H1 (cell line): ENCODE data around the gene GNG8. TPM values are rescaled to one million over a fixed set of nuclear protein-coding genes. Genes with fewer than 3 reads are reported as not detected.

Source experiments
- CTCF ChIA-PET: fragments of 300-600 bp; sonication (Branson Sonifier 250); formaldehyde crosslinking; loops from one replicate; lab custom pipeline; 2021; ENCODE audit not compliant: partially characterized antibody; lab: Charles Lee
- POLR2A ChIA-PET: fragments of 300-600 bp; sonication (Branson Sonifier 250); formaldehyde crosslinking; loops from one replicate; lab custom pipeline; 2021; ENCODE audit warnings: inconsistent platforms; ENCODE audit not compliant: partially characterized antibody; lab: Charles Lee
- DNase-seq, 2 experiments: peaks; one replicate each; pipeline versions ENCODE4 v3.0.0 to v3.0.0-alpha.2; 2010 to 2022; ENCODE audit warnings: low spot score in 2 of 2, low read depth in 1 of 2, mixed read lengths in 1 of 2
- FAIRE-seq: peaks from 2 replicates; lab custom pipeline; 2011; peaks lifted over from hg19 to GRCh38; lab: Jason Lieb, UNC
- H2AFZ ChIP-seq: 2 replicates; pipeline ENCODE4 v1.8.1; 2012; ENCODE audit warnings: low read length, inconsistent platforms
- H2AK5ac ChIP-seq: 2 replicates; pipeline ENCODE4 v1.6.1; 2013; ENCODE audit warnings: low read depth, low read length
- H2BK120ac ChIP-seq: replicated peaks from 2 replicates; pipeline ENCODE3; 2013; ENCODE audit warnings: low read depth, low read length, inconsistent platforms
- H2BK12ac ChIP-seq: 2 replicates; pipeline ENCODE4 v1.6.1; 2013; ENCODE audit warnings: low read depth, low read length
- H2BK15ac ChIP-seq: 2 replicates; pipeline ENCODE4 v1.6.1; 2013; ENCODE audit warnings: low read length
- H2BK20ac ChIP-seq: 2 replicates; pipeline ENCODE4 v1.6.1; 2013; ENCODE audit warnings: low read length
- H2BK5ac ChIP-seq: 2 replicates; pipeline ENCODE4 v1.6.1; 2013; ENCODE audit warnings: low read depth, low read length
- H3K14ac ChIP-seq: 2 replicates; pipeline ENCODE4 v1.6.1; 2013; ENCODE audit warnings: inconsistent platforms; ENCODE audit not compliant: insufficient read length
- H3K18ac ChIP-seq: 2 replicates; pipeline ENCODE4 v1.6.1; 2013; ENCODE audit warnings: low read length; ENCODE audit errors: extremely low read depth
- H3K23ac ChIP-seq: 2 replicates; pipeline ENCODE4 v1.6.1; 2013; ENCODE audit warnings: inconsistent platforms; ENCODE audit not compliant: insufficient read length
- H3K23me2 ChIP-seq: 2 replicates; pipeline ENCODE4 v1.6.1; 2013; ENCODE audit warnings: low read depth, low read length
- H3K27ac ChIP-seq: 2 replicates; pipeline ENCODE4 v1.6.1; 2011; ENCODE audit warnings: low read depth, low read length, inconsistent platforms
- H3K27me3 ChIP-seq, 4 experiments: replicated peaks in 1 of 4; 1 replicate in 1 of 4; 2 replicates in 3 of 4; pipeline versions ENCODE4 v1.6.1 to v1.8.1; 2011 to 2013; ENCODE audit warnings: low read length in 3 of 4, mild to moderate bottlenecking in 3 of 4, inconsistent platforms in 2 of 4, mixed read lengths in 2 of 4, moderate library complexity in 1 of 4; ENCODE audit not compliant: control insufficient read depth in 3 of 4, insufficient read depth in 3 of 4; ENCODE audit errors: extremely low read depth in 1 of 4
- H3K36me3 ChIP-seq, 4 experiments: 2 replicates each; pipeline versions ENCODE4 v1.6.1 to v1.8.1; 2011 to 2013; ENCODE audit warnings: mild to moderate bottlenecking in 4 of 4, low read length in 3 of 4, moderate library complexity in 2 of 4, control low read depth in 1 of 4, inconsistent platforms in 1 of 4; ENCODE audit not compliant: insufficient read depth in 4 of 4, control insufficient read depth in 2 of 4
- H3K4ac ChIP-seq: replicated peaks from 2 replicates; pipeline ENCODE3; 2013; ENCODE audit warnings: low read length, low read depth, mixed read lengths, inconsistent platforms; ENCODE audit not compliant: insufficient read length
- H3K4me1 ChIP-seq, 4 experiments: replicated peaks in 1 of 4; 1 replicate in 1 of 4; 2 replicates in 3 of 4; pipeline versions ENCODE4 v1.6.1 to v1.8.1; 2011 to 2013; ENCODE audit warnings: low read length in 3 of 4, inconsistent platforms in 2 of 4, mixed read lengths in 1 of 4; ENCODE audit not compliant: insufficient read depth in 4 of 4, control insufficient read depth in 3 of 4
- H3K4me2 ChIP-seq, 2 experiments: 2 replicates each; pipeline versions ENCODE4 v1.6.1 to v1.8.1; 2011 to 2013; ENCODE audit warnings: low read depth in 2 of 2, low read length in 2 of 2, control low read depth in 1 of 2, inconsistent platforms in 1 of 2, mild to moderate bottlenecking in 1 of 2; ENCODE audit not compliant: insufficient read depth in 1 of 2
- H3K4me3 ChIP-seq, 4 experiments: fragments of 200-600, 300-600 bp in 1 of 4; sonication (generic), shearing (Covaris generic), sonication (Bioruptor Twin) in 1 of 4; 2 replicates each; pipeline versions ENCODE4 v1.5.1 to v1.8.1; 2011 to 2016; ENCODE audit warnings: low read length in 4 of 4, low read depth in 3 of 4, control low read depth in 2 of 4, inconsistent platforms in 2 of 4, mild to moderate bottlenecking in 2 of 4, mixed read lengths in 1 of 4, moderate library complexity in 1 of 4; ENCODE audit not compliant: insufficient read depth in 2 of 4; ENCODE audit errors: extremely low read depth in 1 of 4
- H3K56ac ChIP-seq: replicated peaks from 2 replicates; pipeline ENCODE3; 2013; ENCODE audit warnings: low read depth, mild to moderate bottlenecking, mixed read lengths, low read length, inconsistent platforms; ENCODE audit not compliant: insufficient read length
- H3K79me1 ChIP-seq: 2 replicates; pipeline ENCODE4 v1.6.1; 2013; ENCODE audit warnings: low read depth, low read length, control low read depth
- H3K79me2 ChIP-seq, 2 experiments: 2 replicates each; pipeline versions ENCODE4 v1.6.1 to v1.8.1; 2012 to 2013; ENCODE audit warnings: low read length in 2 of 2, mild to moderate bottlenecking in 2 of 2, inconsistent platforms in 1 of 2; ENCODE audit not compliant: insufficient read depth in 2 of 2, control insufficient read depth in 1 of 2
- H3K9ac ChIP-seq, 4 experiments: replicated peaks in 1 of 4; 1 replicate in 1 of 4; 2 replicates in 3 of 4; pipeline versions ENCODE4 v1.6.1 to v1.8.1; 2011 to 2013; ENCODE audit warnings: low read depth in 3 of 4, low read length in 3 of 4, control low read depth in 2 of 4, mild to moderate bottlenecking in 2 of 4, moderate library complexity in 2 of 4, inconsistent platforms in 1 of 4; ENCODE audit errors: extremely low read depth in 1 of 4
- H3K9me3 ChIP-seq, 2 experiments: 2 replicates each; pipeline versions ENCODE4 v1.6.1 to v1.8.1; 2012 to 2013; ENCODE audit warnings: mild to moderate bottlenecking in 2 of 2, moderate library complexity in 2 of 2, control low read depth in 1 of 2, inconsistent platforms in 1 of 2, low read depth in 1 of 2, low read length in 1 of 2, mixed read lengths in 1 of 2; ENCODE audit not compliant: insufficient read depth in 2 of 2
- H4K20me1 ChIP-seq, 2 experiments: replicated peaks in 1 of 2; 2 replicates each; pipeline versions ENCODE3 to v1.8.1; 2011 to 2013; ENCODE audit warnings: inconsistent platforms in 2 of 2, low read length in 2 of 2, mild to moderate bottlenecking in 1 of 2; ENCODE audit not compliant: insufficient read depth in 2 of 2, control insufficient read depth in 1 of 2
- H4K5ac ChIP-seq: 2 replicates; pipeline ENCODE4 v1.6.1; 2013; ENCODE audit warnings: low read length, low read depth, mixed read lengths, inconsistent platforms; ENCODE audit not compliant: insufficient read length
- H4K8ac ChIP-seq: 2 replicates; pipeline ENCODE4 v1.8.0; 2013; ENCODE audit warnings: mild to moderate bottlenecking, moderate library complexity, low read length, inconsistent platforms; ENCODE audit not compliant: insufficient read depth; ENCODE audit errors: extremely low read depth
- H4K91ac ChIP-seq: replicated peaks from 2 replicates; pipeline ENCODE3; 2013; ENCODE audit warnings: low read length, mixed read lengths, inconsistent platforms; ENCODE audit not compliant: insufficient read length
- CHD1 ChIP-seq: IDR thresholded peaks from 2 replicates; pipeline ENCODE4 v1.6.1; 2012; ENCODE audit warnings: low read depth, low read length, improper control_type of control experiment
- WGBS, 2 experiments: shearing (Covaris generic) in 1 of 2; methylation state at CpG; one replicate each; pipeline versions ENCODE4 v1.1.6 to v1.1.7; 2013 to 2015; ENCODE audit warnings: low lambda C conversion rate in 2 of 2, mixed read lengths in 2 of 2, inconsistent platforms in 1 of 2, low coverage in 1 of 2, missing lambda C conversion rate in 1 of 2; ENCODE audit not compliant: insufficient replicate concordance in 2 of 2, insufficient coverage in 1 of 2, insufficient read length in 1 of 2; ENCODE audit errors: extremely low coverage in 1 of 2, missing lambda C conversion rate in 1 of 2; 5-methylcytosine and 5-hydroxymethylcytosine counted together
- polyA plus RNA-seq, 7 experiments: library from polyadenylated mRNA; depleted of rRNA in 3 of 7; stranded (reverse) in 5 of 7; unstranded in 2 of 7; fragments of >200 nt in 5 of 7; fragments of 200-250 nt in 2 of 7; gene quantifications; 1 replicate in 5 of 7; 2 replicates in 1 of 7; 4 replicates in 1 of 7; pipeline versions ENCODE4 v1.2.1 to v1.2.3, GENCODE V29; 2011 to 2013; ENCODE audit warnings: missing spikeins in 2 of 7, mixed read lengths in 2 of 7
- total RNA-seq: library from RNA; stranded (reverse); fragmentation: NEBNext Ultra II Directional; extraction: Animal tissue kit (Norgen Biotek cat#: 25700); gene quantifications from 2 replicates; pipeline ENCODE4 v1.2.1, GENCODE V29; 2021

The GNG8 gene
- total and polyA plus RNA-seq, 2 of the 8 experiments (the other 6 are each of a cell fraction or from before 2014, with no cell fraction given) = not detected

DNA sequence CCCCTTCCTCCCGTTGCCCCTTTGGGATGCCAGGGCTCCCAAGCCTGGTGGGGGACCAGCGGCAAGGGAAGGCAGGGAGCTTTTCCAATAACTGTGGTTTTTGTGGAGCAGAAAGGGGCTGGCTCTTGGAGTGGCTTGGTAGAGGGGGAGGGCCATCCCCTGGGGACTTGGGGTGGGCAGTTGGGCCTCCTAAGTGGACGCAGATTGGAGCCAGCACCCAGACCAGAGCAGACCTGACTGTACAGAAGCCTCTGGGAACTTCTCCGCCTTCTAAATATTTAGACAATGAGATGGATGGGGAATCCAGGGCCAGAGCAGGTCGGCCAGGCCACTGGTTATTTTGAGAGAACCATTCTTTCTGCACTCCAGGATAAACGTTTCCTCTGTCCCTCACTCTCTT lies 15.3 kb downstream of the GNG8 start:
- no peak overlapping the region for H3K4me3 ChIP-seq
- H3K56ac ChIP-seq = no peak overlapping the region
- 0 out of 2 replicates have a peak overlapping the region, but pooled peaks have one; percentile 73 for H2AFZ ChIP-seq
- FAIRE-seq (no peak), DNase-seq (no peak)
- H3K36me3 ChIP-seq = no peaks in the 10 kb centered on the region
- no peak overlapping the region for H3K23ac ChIP-seq
- ChIA-PET CTCF (interaction anchor here (0.6 to 15.6 kb wide), 13 partner anchors 4 to 608 kb away, joined by 3 to 341 read pairs (median 6); partner anchors contain the start of genes DACT3 and PTGIR), POLR2A (interaction anchor here (1.1 to 2.6 kb wide), 4 partner anchors 9 to 20 kb away, joined by 3 to 10 read pairs (median 6); no protein-coding TSS in a partner anchor)
- H3K4ac ChIP-seq = no peak overlapping the region
- H2BK15ac ChIP-seq = no peak overlapping the region
- H3K79me1 ChIP-seq = no peaks in the 10 kb centered on the region
- no peaks in the 10 kb centered on the region for H3K27me3 ChIP-seq
- no peak overlapping the region for H2BK12ac ChIP-seq
- no peak overlapping the region for H4K5ac ChIP-seq
- H4K91ac ChIP-seq = no peak overlapping the region
- no peaks in the 10 kb centered on the region for H3K79me2 ChIP-seq
- H2BK5ac ChIP-seq = no peak overlapping the region
- H3K9ac ChIP-seq = no peak overlapping the region
- H3K9me3 ChIP-seq = no peaks in the 10 kb centered on the region
- H2AK5ac ChIP-seq = no peak overlapping the region
- no peaks in the 10 kb centered on the region for H4K20me1 ChIP-seq
- no peak overlapping the region for H3K14ac ChIP-seq
- no peak overlapping the region for H3K18ac ChIP-seq
- 82% methylated on average over 6 of the region's 6 CpGs; no CpG with 5 or more reads in 1 of the 2 experiments for WGBS, 2 experiments
- peaks cover 0 to 10% (median 4%) of the 10 kb centered on the region in 4 experiments; a peak in 4 of 7 replicates for H3K4me1 ChIP-seq
- H3K23me2 ChIP-seq = no peaks in the 10 kb centered on the region
- H3K27ac ChIP-seq = no peak overlapping the region
- H2BK120ac ChIP-seq = no peak overlapping the region
- H2BK20ac ChIP-seq = no peak overlapping the region
- 0 out of 4 replicates have a peak overlapping the region, but pooled peaks of 1 of the 2 experiments have one; percentile 6 for H3K4me2 ChIP-seq
- no peak overlapping the region for H4K8ac ChIP-seq
- no peak for TF ChIP-seq CHD1
